OCI-LY3 (cell line): ENCODE results near the gene ZMYND8.

Experiments
- H2AFZ ChIP-seq: fragments of 200-600, 300-600 bp; shearing (Covaris generic); 2 replicates; pipeline ENCODE4 v1.6.0; 2014; ENCODE audit warnings: antibody characterized with exemption, low read depth, low read length
- H3K27ac ChIP-seq: fragments of 200-600, 300-600 bp; sonication (generic); 2 replicates; pipeline ENCODE4 v1.5.1; 2014; ENCODE audit warnings: mild to moderate bottlenecking, low read length, moderate library complexity, mixed read lengths
- H3K27me3 ChIP-seq: fragments of 200-600, 300-600 bp; sonication (generic); 2 replicates; pipeline ENCODE4 v1.6.1; 2014; ENCODE audit warnings: low read depth, low read length, mixed read lengths
- H3K36me3 ChIP-seq: fragments of 200-600, 300-600 bp; sonication (generic); replicated peaks from 2 replicates; pipeline ENCODE3; 2014; ENCODE audit warnings: low read depth, low read length, mixed read lengths
- H3K4me1 ChIP-seq: fragments of 300-600, 200-600 bp; sonication (generic); 2 replicates; pipeline ENCODE4 v1.6.1; 2014; ENCODE audit warnings: low read length, mixed read lengths
- H3K4me2 ChIP-seq: fragments of 200-600, 300-600 bp; sonication (generic); 2 replicates; pipeline ENCODE4 v1.6.1; 2014; ENCODE audit warnings: low read length, mixed read lengths
- H3K4me3 ChIP-seq: fragments of 300-600, 200-600 bp; sonication (generic); 2 replicates; pipeline ENCODE4 v1.5.1; 2014; ENCODE audit warnings: antibody characterized with exemption, mild to moderate bottlenecking, low read length, moderate library complexity
- H3K79me2 ChIP-seq: fragments of 300-600, 200-600 bp; shearing (Covaris generic); 2 replicates; pipeline ENCODE4 v1.6.1; 2014; ENCODE audit warnings: mild to moderate bottlenecking, low read length, mixed read lengths
- H3K9ac ChIP-seq: fragments of 300-600, 200-600 bp; shearing (Covaris generic); 2 replicates; pipeline ENCODE4 v1.6.0; 2014; ENCODE audit warnings: mild to moderate bottlenecking, low read length, moderate library complexity
- H3K9me3 ChIP-seq: fragments of 200-600, 300-600 bp; shearing (Covaris generic); 2 replicates; pipeline ENCODE4 v1.6.1; 2014; ENCODE audit warnings: low read length, mixed read lengths; ENCODE audit not compliant: insufficient read depth
- H4K20me1 ChIP-seq: fragments of 200-600, 300-600 bp; sonication (generic); 2 replicates; pipeline ENCODE4 v1.6.1; 2016; ENCODE audit warnings: low read length, mixed read lengths; ENCODE audit not compliant: insufficient read depth
- EZH2phosphoT487 ChIP-seq: fragments of 200-600 bp; shearing (Covaris generic); IDR thresholded peaks from 2 replicates; pipeline ENCODE4 v1.6.1; 2018; ENCODE audit warnings: antibody characterized with exemption, mixed run types, low read depth
- TF ChIP-seq, protein P1 (sequence below): fragments of 200-600, 300-600 bp; sonication (generic); IDR thresholded peaks from 2 replicates; pipeline ENCODE4 v1.5.1; 2014; ENCODE audit warnings: antibody characterized with exemption, low read length, low read depth

ZMYND8 gene

GRCh38 chr20:47165376-47165865 lies 191.1 kb downstream of the ZMYND8 start:
- H3K4me2 ChIP-seq, result no peak overlapping the region
- TF ChIP-seq, protein P1, sequence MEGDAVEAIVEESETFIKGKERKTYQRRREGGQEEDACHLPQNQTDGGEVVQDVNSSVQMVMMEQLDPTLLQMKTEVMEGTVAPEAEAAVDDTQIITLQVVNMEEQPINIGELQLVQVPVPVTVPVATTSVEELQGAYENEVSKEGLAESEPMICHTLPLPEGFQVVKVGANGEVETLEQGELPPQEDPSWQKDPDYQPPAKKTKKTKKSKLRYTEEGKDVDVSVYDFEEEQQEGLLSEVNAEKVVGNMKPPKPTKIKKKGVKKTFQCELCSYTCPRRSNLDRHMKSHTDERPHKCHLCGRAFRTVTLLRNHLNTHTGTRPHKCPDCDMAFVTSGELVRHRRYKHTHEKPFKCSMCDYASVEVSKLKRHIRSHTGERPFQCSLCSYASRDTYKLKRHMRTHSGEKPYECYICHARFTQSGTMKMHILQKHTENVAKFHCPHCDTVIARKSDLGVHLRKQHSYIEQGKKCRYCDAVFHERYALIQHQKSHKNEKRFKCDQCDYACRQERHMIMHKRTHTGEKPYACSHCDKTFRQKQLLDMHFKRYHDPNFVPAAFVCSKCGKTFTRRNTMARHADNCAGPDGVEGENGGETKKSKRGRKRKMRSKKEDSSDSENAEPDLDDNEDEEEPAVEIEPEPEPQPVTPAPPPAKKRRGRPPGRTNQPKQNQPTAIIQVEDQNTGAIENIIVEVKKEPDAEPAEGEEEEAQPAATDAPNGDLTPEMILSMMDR, result no peak
- no peak for TF ChIP-seq EZH2phosphoT487

GRCh38 chr20:47164140-47164539 lies 192.4 kb downstream of the ZMYND8 start:
- Histone ChIP-seq H3K4me2 (no peak overlapping the region), H3K36me3 (no peaks in the 10 kb centered on the region), H3K27me3 (peaks cover 12% of the 10 kb centered on the region), H2AFZ (no peak overlapping the region), H3K4me3 (no peak overlapping the region), H3K27ac (no peak overlapping the region), H4K20me1 (no peaks in the 10 kb centered on the region), H3K9ac (no peak overlapping the region), H3K4me1 (no peaks in the 10 kb centered on the region), H3K79me2 (no peaks in the 10 kb centered on the region), H3K9me3 (no peaks in the 10 kb centered on the region)
- TF ChIP-seq, protein P1, result no peak
- TF ChIP-seq EZH2phosphoT487, result no peak

More at GRCh38 chr20:47165376-47165865, 191.1 kb downstream of the ZMYND8 start:
- no peaks in the 10 kb centered on the region for H3K79me2 ChIP-seq
- no peaks in the 10 kb centered on the region for H4K20me1 ChIP-seq
- no peaks in the 10 kb centered on the region for H3K36me3 ChIP-seq
- H3K27ac ChIP-seq, result no peak overlapping the region
- no peak overlapping the region for H3K9ac ChIP-seq
- H3K9me3 ChIP-seq, result no peaks in the 10 kb centered on the region
- H2AFZ ChIP-seq, result no peak overlapping the region
- no peaks in the 10 kb centered on the region for H3K4me1 ChIP-seq
- peaks cover 14% of the 10 kb centered on the region for H3K27me3 ChIP-seq
- no peak overlapping the region for H3K4me3 ChIP-seq

- no peak overlapping the region for H3K4me2 ChIP-seq
- no peaks in the 10 kb centered on the region for H3K79me2 ChIP-seq
- peaks cover 16% of the 10 kb centered on the region for H3K27me3 ChIP-seq
- no peak overlapping the region for H3K27ac ChIP-seq
- no peaks in the 10 kb centered on the region for H3K36me3 ChIP-seq
- no peak for TF ChIP-seq EZH2phosphoT487
- TF ChIP-seq, protein P1, result no peak
- H3K4me3 ChIP-seq, result no peak overlapping the region
- no peak overlapping the region for H2AFZ ChIP-seq
- no peak overlapping the region for H3K9ac ChIP-seq
- H3K9me3 ChIP-seq, result no peaks in the 10 kb centered on the region
- no peaks in the 10 kb centered on the region for H4K20me1 ChIP-seq
- no peaks in the 10 kb centered on the region for H3K4me1 ChIP-seq
Observed at GRCh38 chr20:47161411-47161810, 195.1 kb downstream of the ZMYND8 start.

DNA sequence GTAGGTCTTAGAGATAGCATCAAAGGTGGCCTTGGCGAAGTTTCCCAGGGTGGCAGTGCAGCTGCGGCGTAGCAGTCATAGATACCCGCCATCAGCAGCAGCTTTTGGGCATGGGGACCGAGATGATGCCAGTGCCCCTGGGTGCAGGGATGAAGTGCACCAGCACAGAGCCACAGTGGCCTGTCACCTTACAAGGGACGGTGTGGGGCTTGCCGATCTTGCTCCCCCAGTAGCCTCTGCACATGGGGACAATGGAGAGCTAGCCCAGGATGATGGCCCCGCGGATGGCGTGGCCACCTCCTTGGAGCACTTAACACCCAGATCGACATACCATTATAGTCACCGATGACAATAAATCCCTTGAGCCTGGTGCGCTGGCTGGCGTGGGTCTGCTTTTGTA lies 195.5 kb downstream of the ZMYND8 start:
- Histone ChIP-seq H3K27me3 (peaks cover 17% of the 10 kb centered on the region), H2AFZ (no peak overlapping the region), H4K20me1 (no peaks in the 10 kb centered on the region), H3K79me2 (no peaks in the 10 kb centered on the region), H3K4me2 (no peak overlapping the region), H3K9ac (no peak overlapping the region), H3K4me1 (no peaks in the 10 kb centered on the region), H3K9me3 (no peaks in the 10 kb centered on the region), H3K27ac (no peak overlapping the region), H3K4me3 (no peak overlapping the region), H3K36me3 (no peaks in the 10 kb centered on the region)
- no peak for TF ChIP-seq EZH2phosphoT487
- TF ChIP-seq, protein P1, result no peak
